Neural progenitor cell (in vitro differentiated cells): ENCODE measurements around the gene CHD6. TPM values are rescaled to one million over a fixed set of nuclear protein-coding genes. Genes with fewer than 3 reads are reported as not detected.

Experiments used
- DNase-seq: peaks from one replicate; pipeline ENCODE4 v3.0.0-alpha.2; 2016; ENCODE audit warnings: low spot score
- H2AFZ ChIP-seq: fragments of 200-600 bp; sonication (generic); replicated peaks from 2 replicates; pipeline ENCODE4 v1.6.1; 2016; ENCODE audit warnings: antibody characterized with exemption
- H3F3A ChIP-seq: fragments of 200-600 bp; sonication (generic); 2 replicates; pipeline ENCODE4 v1.6.1; 2016; ENCODE audit warnings: antibody characterized with exemption, low read depth
- H3K27ac ChIP-seq: fragments of 200-600 bp; sonication (generic); 2 replicates; pipeline ENCODE4 v1.5.1; 2016; ENCODE audit warnings: mild to moderate bottlenecking
- H3K27me3 ChIP-seq: fragments of 200-600 bp; sonication (generic); 2 replicates; pipeline ENCODE4 v1.6.1; 2016; ENCODE audit warnings: mild to moderate bottlenecking, moderate library complexity
- H3K36me3 ChIP-seq: fragments of 200-600 bp; sonication (generic); 2 replicates; pipeline ENCODE4 v1.5.1; 2016
- H3K4me1 ChIP-seq: fragments of 200-600 bp; sonication (generic); 2 replicates; pipeline ENCODE4 v1.6.1; 2016; ENCODE audit warnings: mixed run types
- H3K4me2 ChIP-seq: fragments of 200-600 bp; sonication (generic); 2 replicates; pipeline ENCODE4 v1.6.1; 2016
- H3K4me3 ChIP-seq: fragments of 200-600 bp; sonication (generic); 2 replicates; pipeline ENCODE4 v1.5.1; 2016
- H3K79me2 ChIP-seq: fragments of 200-600 bp; sonication (generic); 2 replicates; pipeline ENCODE4 v1.6.1; 2016; ENCODE audit warnings: low read depth
- H3K9ac ChIP-seq: fragments of 200-600 bp; sonication (generic); 2 replicates; pipeline ENCODE4 v1.6.1; 2016
- H3K9me3 ChIP-seq: fragments of 200-600 bp; sonication (generic); 2 replicates; pipeline ENCODE4 v1.5.1; 2016; ENCODE audit warnings: low read depth
- H4K20me1 ChIP-seq: fragments of 200-600 bp; sonication (generic); 2 replicates; pipeline ENCODE4 v1.6.1; 2016; ENCODE audit warnings: low read depth
- H3K27ac Mint-ChIP-seq: 3 replicates; pipeline ENCODE4 v1.8.0; 2021; ENCODE audit warnings: mixed read lengths
- H3K27me3 Mint-ChIP-seq: 2 replicates; pipeline ENCODE4 v1.8.0; 2022; ENCODE audit warnings: low read depth, mild to moderate bottlenecking, inconsistent platforms, moderate library complexity, mixed read lengths; ENCODE audit not compliant: insufficient read depth
- H3K36me3 Mint-ChIP-seq: 3 replicates; pipeline ENCODE4 v1.8.0; 2021; ENCODE audit warnings: mixed read lengths
- H3K4me1 Mint-ChIP-seq: 3 replicates; pipeline ENCODE4 v1.8.0; 2021; ENCODE audit warnings: mixed read lengths
- H3K4me3 Mint-ChIP-seq: 3 replicates; pipeline ENCODE4 v1.8.0; 2021; ENCODE audit warnings: mild to moderate bottlenecking, moderate library complexity, mixed read lengths
- H3K9me3 Mint-ChIP-seq: 3 replicates; pipeline ENCODE4 v1.8.0; 2020; ENCODE audit warnings: mixed read lengths
- CTCF ChIP-seq: fragments of 200-600 bp; sonication (generic); IDR thresholded peaks from 2 replicates; pipeline ENCODE4 v1.5.1; 2017; ENCODE audit warnings: antibody characterized with exemption, mild to moderate bottlenecking
- EZH2 ChIP-seq: fragments of 200-600 bp; sonication (generic); IDR thresholded peaks from 2 replicates; pipeline ENCODE4 v1.6.1; 2017; ENCODE audit warnings: antibody characterized with exemption, mild to moderate bottlenecking, moderate library complexity
- EZH2phosphoT487 ChIP-seq: fragments of 200-600 bp; sonication (generic); IDR thresholded peaks from 2 replicates; pipeline ENCODE4 v1.6.1; 2017; ENCODE audit warnings: antibody characterized with exemption
- total RNA-seq: library from RNA; depleted of rRNA; stranded (reverse); fragments of >200 nt; gene quantifications from 2 replicates; pipeline ENCODE4 v1.2.3, GENCODE V29; 2015; ENCODE audit warnings: low replicate concordance

CHD6 gene
- total RNA-seq, 1 donor from 2014 or later: 76.1 TPM

- Histone ChIP-seq H3K36me3 (no peaks in the 10 kb centered on the region), H3K4me3 (peak overlapping the region; percentile 99), H3K4me1 (peaks cover 42% of the 10 kb centered on the region), H4K20me1 (peaks cover 63% of the 10 kb centered on the region), H3K9ac (no peak overlapping the region), H3F3A (peaks cover 3% of the 10 kb centered on the region), H3K9me3 (no peaks in the 10 kb centered on the region), H3K79me2 (peaks cover 64% of the 10 kb centered on the region), H2AFZ (no peak overlapping the region), H3K27ac (no peak overlapping the region), H3K4me2 (peak overlapping the region; percentile 96), H3K27me3 (peaks cover 13% of the 10 kb centered on the region)
- peaks cover 38% of the 10 kb centered on the region for H3K4me1 Mint-ChIP-seq
- H3K27me3 Mint-ChIP-seq: peaks cover 3% of the 10 kb centered on the region
- peak overlapping the region; percentile 95 for H3K4me3 Mint-ChIP-seq
- H3K27ac Mint-ChIP-seq: no peak overlapping the region
- H3K36me3 Mint-ChIP-seq: peaks cover 17% of the 10 kb centered on the region
- no peak for DNase-seq
- TF ChIP-seq EZH2phosphoT487 (no peak), EZH2 (no peak), CTCF (no peak)
- peaks cover 4% of the 10 kb centered on the region for H3K9me3 Mint-ChIP-seq
These were observed 1.9 kb downstream of the CHD6 start for GRCh38 chr20:41616228-41616627.

- Mint-ChIP-seq H3K27ac (no peak overlapping the region), H3K9me3 (peaks cover 6% of the 10 kb centered on the region), H3K4me1 (peaks cover 38% of the 10 kb centered on the region), H3K27me3 (peaks cover 3% of the 10 kb centered on the region), H3K36me3 (peaks cover 17% of the 10 kb centered on the region), H3K4me3 (no peak overlapping the region)
- Histone ChIP-seq H3K27ac (no peak overlapping the region), H3K4me2 (peak overlapping the region; percentile 29), H4K20me1 (peaks cover 69% of the 10 kb centered on the region), H3K9ac (no peak overlapping the region), H3K79me2 (peaks cover 70% of the 10 kb centered on the region), H3K4me1 (peaks cover 42% of the 10 kb centered on the region), H2AFZ (no peak overlapping the region), H3K27me3 (peaks cover 13% of the 10 kb centered on the region), H3F3A (peaks cover 3% of the 10 kb centered on the region), H3K9me3 (no peaks in the 10 kb centered on the region), H3K4me3 (no peak overlapping the region), H3K36me3 (no peaks in the 10 kb centered on the region)
- TF ChIP-seq EZH2phosphoT487: no peak
- DNase-seq: no peak
These were observed 2.5 kb downstream of the CHD6 start for GRCh38 chr20:41615676-41616075.

- Histone ChIP-seq H3F3A (peaks cover 3% of the 10 kb centered on the region), H3K27ac (no peak overlapping the region), H4K20me1 (peaks cover 74% of the 10 kb centered on the region), H3K36me3 (no peaks in the 10 kb centered on the region), H3K9me3 (no peaks in the 10 kb centered on the region), H3K4me3 (no peak overlapping the region), H2AFZ (no peak overlapping the region), H3K9ac (no peak overlapping the region), H3K79me2 (peaks cover 75% of the 10 kb centered on the region), H3K4me2 (no peak overlapping the region), H3K4me1 (peaks cover 42% of the 10 kb centered on the region), H3K27me3 (peaks cover 12% of the 10 kb centered on the region)
- no peak overlapping the region for H3K27ac Mint-ChIP-seq
- peaks cover 38% of the 10 kb centered on the region for H3K4me1 Mint-ChIP-seq
- H3K36me3 Mint-ChIP-seq: peaks cover 18% of the 10 kb centered on the region
- peaks cover 7% of the 10 kb centered on the region for H3K9me3 Mint-ChIP-seq
- DNase-seq: no peak
- H3K4me3 Mint-ChIP-seq: no peak overlapping the region
- TF ChIP-seq EZH2 (no peak), CTCF (no peak), EZH2phosphoT487 (no peak)
- peaks cover 3% of the 10 kb centered on the region for H3K27me3 Mint-ChIP-seq
These were observed 3.1 kb downstream of the CHD6 start for GRCh38 chr20:41615110-41615509.

- Mint-ChIP-seq H3K27me3 (no peaks in the 10 kb centered on the region), H3K36me3 (peaks cover 28% of the 10 kb centered on the region), H3K27ac (no peak overlapping the region), H3K4me1 (peaks cover 28% of the 10 kb centered on the region), H3K4me3 (no peak overlapping the region), H3K9me3 (peaks cover 20% of the 10 kb centered on the region)
- H3K4me2 ChIP-seq: peak overlapping the region; percentile 45
- TF ChIP-seq EZH2: no peak
- TF ChIP-seq EZH2phosphoT487: no peak
- TF ChIP-seq CTCF: no peak
- peak overlapping the region; percentile 31 for H3K27ac ChIP-seq
- no peak for DNase-seq
- peaks cover 92% of the 10 kb centered on the region for H4K20me1 ChIP-seq
- peaks cover 35% of the 10 kb centered on the region for H3K4me1 ChIP-seq
- H3K79me2 ChIP-seq: peaks cover 93% of the 10 kb centered on the region
- H2AFZ ChIP-seq: no peak overlapping the region
- no peak overlapping the region for H3K9ac ChIP-seq
- no peaks in the 10 kb centered on the region for H3K9me3 ChIP-seq
- no peak overlapping the region for H3K4me3 ChIP-seq
- H3K36me3 ChIP-seq: no peaks in the 10 kb centered on the region
- H3F3A ChIP-seq: peaks cover 3% of the 10 kb centered on the region
- H3K27me3 ChIP-seq: no peaks in the 10 kb centered on the region
These were observed 4.9 kb downstream of the CHD6 start for GRCh38 chr20:41613321-41613720.
